OCI-LY3 (cell line): ENCODE measurements around the gene MROH7.

Source experiments
- CTCF ChIP-seq: fragments of 200-600, 300-600 bp; sonication (generic); IDR thresholded peaks from 2 replicates; pipeline ENCODE4 v1.5.1; 2014; ENCODE audit warnings: antibody characterized with exemption, low read length, low read depth
- EZH2phosphoT487 ChIP-seq: fragments of 200-600 bp; shearing (Covaris generic); IDR thresholded peaks from 2 replicates; pipeline ENCODE4 v1.6.1; 2018; ENCODE audit warnings: antibody characterized with exemption, mixed run types, low read depth

- TF ChIP-seq EZH2phosphoT487 = no peak
- no peak for TF ChIP-seq CTCF
Observed at GRCh38 chr1:54715493-54716298, 74.1 kb downstream of the MROH7 start, which contains the start of gene TTC4.
